ACC112 (cell line): Measurements from ENCODE around the gene TPM4.
"Not testable (repeated sequence)": the region's sequence is repeated elsewhere in the genome, so short reads cannot be mapped to it uniquely, and the experiment has no call there.

Source experiments
- H2AFZ ChIP-seq: fragments of 200-600 bp; sonication (generic); one replicate; pipeline ENCODE4 v1.6.0; 2017; ENCODE audit warnings: antibody characterized with exemption, low read length; ENCODE audit not compliant: unreplicated experiment
- H3K27ac ChIP-seq: fragments of 200-600 bp; sonication (generic); 2 replicates; pipeline ENCODE4 v1.5.1; 2014; ENCODE audit warnings: low read depth, mild to moderate bottlenecking, antibody characterized with exemption, low read length, moderate library complexity
- H3K27me3 ChIP-seq: fragments of 200-600 bp; sonication (generic); 2 replicates; pipeline ENCODE4 v1.6.1; 2014; ENCODE audit warnings: mild to moderate bottlenecking, antibody characterized with exemption, low read length, moderate library complexity, mixed read lengths; ENCODE audit not compliant: insufficient read depth
- H3K36me3 ChIP-seq: fragments of 200-600 bp; sonication (generic); 2 replicates; pipeline ENCODE4 v1.6.1; 2016; ENCODE audit warnings: mild to moderate bottlenecking, antibody characterized with exemption, low read length, moderate library complexity, mixed read lengths; ENCODE audit not compliant: insufficient read depth
- H3K4me1 ChIP-seq: fragments of 200-600 bp; sonication (generic); one replicate; pipeline ENCODE4 v1.6.1; 2016; ENCODE audit warnings: low read length, mixed read lengths; ENCODE audit not compliant: insufficient read depth, unreplicated experiment, control insufficient read depth
- H3K4me3 ChIP-seq: fragments of 200-600 bp; sonication (generic); 2 replicates; pipeline ENCODE4 v1.5.1; 2014; ENCODE audit warnings: mild to moderate bottlenecking, low read depth, low read length
- H3K79me2 ChIP-seq: fragments of 200-600 bp; sonication (generic); one replicate; pipeline ENCODE4 v1.6.0; 2016; ENCODE audit warnings: low read length; ENCODE audit not compliant: control insufficient read depth, unreplicated experiment, insufficient read depth

The TPM4 gene

GRCh38 chr19:16098821-16099220 lies 22.5 kb downstream of the TPM4 start:
- Histone ChIP-seq H3K36me3 (peaks cover 49% of the 10 kb centered on the region), H3K27me3 (no peaks in the 10 kb centered on the region), H3K27ac (no peak overlapping the region), H3K79me2 (peaks cover 3% of the 10 kb centered on the region), H3K4me1 (no peaks in the 10 kb centered on the region), H2AFZ (no peak overlapping the region), H3K4me3 (no peak overlapping the region)

DNA sequence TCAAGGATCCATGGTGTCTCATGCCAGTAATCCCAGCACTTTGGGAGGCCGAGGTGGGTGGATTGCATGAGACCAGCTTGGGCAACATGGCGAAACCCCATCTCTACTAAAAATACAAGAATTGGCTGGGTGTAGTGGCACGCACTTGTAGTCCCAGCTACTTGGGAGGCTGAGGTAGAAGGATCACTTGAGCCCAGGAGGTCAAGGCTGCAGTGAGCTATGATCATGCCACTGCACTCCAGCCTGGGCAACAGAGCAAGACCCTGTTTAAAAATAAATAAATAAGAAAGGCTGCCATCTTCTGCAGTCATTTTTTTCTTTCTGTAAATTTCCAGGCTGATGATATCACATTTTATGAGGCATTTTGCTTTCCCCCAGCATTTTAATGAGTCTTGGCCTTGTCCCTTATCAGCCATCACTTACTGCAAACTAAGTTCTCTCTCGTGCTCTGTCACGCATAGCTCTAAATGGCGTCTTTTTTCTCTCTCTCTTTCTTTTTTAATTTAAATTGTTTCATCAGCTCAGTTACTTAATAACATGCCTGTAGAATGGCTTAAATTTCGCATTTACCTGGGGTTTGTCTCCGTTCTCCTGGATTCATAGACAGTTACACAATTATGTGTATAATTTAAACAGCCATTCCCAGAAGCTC lies 23.1 kb downstream of the TPM4 start:
- not testable (repeated sequence) for H3K4me3 ChIP-seq, H3K27me3 ChIP-seq, H3K79me2 ChIP-seq, H2AFZ ChIP-seq, H3K27ac ChIP-seq, H3K4me1 ChIP-seq
- H3K36me3 ChIP-seq = peaks cover 46% of the 10 kb centered on the region

DNA sequence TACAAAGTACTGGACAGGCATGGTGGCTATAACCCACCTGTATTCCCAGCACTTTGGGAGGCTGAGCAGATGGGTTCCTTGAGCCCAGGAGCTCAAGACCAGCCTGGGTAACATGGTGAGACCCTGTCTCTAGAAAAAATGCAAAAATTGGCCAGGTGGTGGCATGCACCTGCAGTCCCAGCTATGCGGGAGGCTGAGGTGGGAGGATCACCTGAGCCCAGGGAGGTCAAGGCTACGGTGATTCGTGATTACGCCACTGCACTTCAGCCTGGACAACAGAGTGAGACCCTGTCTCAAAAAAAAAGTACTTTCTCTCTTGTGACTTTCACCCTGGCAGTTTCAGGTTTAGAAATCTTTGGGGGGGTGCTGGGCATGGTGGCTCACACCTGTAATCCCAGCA lies 24.2 kb downstream of the TPM4 start:
- Histone ChIP-seq H3K79me2 (no peaks in the 10 kb centered on the region), H2AFZ (no peak overlapping the region), H3K4me3 (no peak overlapping the region), H3K4me1 (no peaks in the 10 kb centered on the region), H3K36me3 (peaks cover 37% of the 10 kb centered on the region), H3K27me3 (no peaks in the 10 kb centered on the region), H3K27ac (no peak overlapping the region)

GRCh38 chr19:16104722-16105121 lies 28.4 kb downstream of the TPM4 start:
- no peak overlapping the region for H2AFZ ChIP-seq
- no peak overlapping the region for H3K27ac ChIP-seq
- H3K4me1 ChIP-seq = no peaks in the 10 kb centered on the region
- no peaks in the 10 kb centered on the region for H3K79me2 ChIP-seq
- peaks cover 20% of the 10 kb centered on the region for H3K36me3 ChIP-seq
- no peak overlapping the region for H3K4me3 ChIP-seq
- H3K27me3 ChIP-seq = no peaks in the 10 kb centered on the region

DNA sequence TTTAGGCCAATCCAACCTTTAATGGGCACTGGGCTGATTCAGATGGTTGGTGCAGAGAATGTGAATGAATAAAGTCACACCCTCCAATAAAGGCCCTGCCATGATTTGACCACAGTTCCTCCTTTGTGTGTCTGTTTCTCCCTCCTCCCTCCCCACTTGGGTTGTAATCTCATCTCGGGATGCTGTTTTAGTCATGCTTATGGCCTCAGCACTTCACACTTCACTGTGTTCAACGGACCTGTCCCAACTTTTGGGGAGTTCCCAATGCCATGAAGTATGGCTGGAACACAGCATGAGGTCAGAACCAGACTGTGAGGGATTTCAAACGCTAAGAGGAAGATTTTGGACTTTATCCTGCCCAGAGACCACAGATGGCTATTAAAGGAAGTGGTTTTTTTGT lies 29.8 kb downstream of the TPM4 start:
- Histone ChIP-seq H3K36me3 (peaks cover 9% of the 10 kb centered on the region), H3K27me3 (no peaks in the 10 kb centered on the region), H2AFZ (no peak overlapping the region), H3K27ac (no peak overlapping the region), H3K4me3 (no peak overlapping the region), H3K79me2 (no peaks in the 10 kb centered on the region), H3K4me1 (no peaks in the 10 kb centered on the region)

DNA sequence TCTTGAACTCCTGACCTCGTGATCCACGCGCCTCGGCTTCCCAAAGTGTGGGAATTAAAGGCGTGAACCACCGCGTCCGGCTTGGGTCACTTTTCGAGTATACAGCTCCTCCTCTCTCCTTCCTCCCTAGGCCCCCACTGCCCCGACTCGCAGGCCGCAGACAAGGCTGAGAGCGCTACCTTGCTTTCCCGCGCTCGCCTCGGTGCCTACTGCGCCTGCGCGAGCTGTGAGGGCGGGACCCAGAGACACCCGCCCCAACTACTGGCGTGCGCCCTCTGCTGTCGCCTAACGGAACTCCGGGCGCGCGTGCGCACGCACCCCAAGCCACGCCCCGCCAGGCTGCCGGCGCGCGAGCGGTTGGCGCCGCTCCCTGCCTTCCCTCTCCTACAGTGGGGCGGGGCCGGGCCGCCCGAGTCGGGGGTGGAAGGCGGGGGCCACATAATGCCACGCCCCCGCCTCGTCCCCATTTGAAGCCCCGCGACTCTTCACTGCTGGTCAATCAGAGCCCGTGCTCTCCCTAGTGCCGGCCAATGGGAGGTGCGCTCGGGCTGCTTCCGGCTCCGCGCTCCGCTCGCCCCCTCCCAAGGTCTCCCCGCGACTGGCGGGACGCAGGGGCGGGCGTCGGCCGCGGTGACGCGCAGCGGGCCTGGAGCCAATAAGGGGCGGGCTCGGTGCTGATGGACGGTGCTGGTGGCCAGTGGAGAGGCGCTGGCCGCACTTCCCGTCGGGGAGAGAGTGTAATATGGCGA lies 35.0 kb downstream of the TPM4 start, which contains the start of gene RAB8A:
Gene RAB8A, plus strand, starts transcription at position 730 of the 749 bp plus-strand sequence. Its CDS starts 13 bp downstream, at position 743.
- Histone ChIP-seq H3K79me2 (peaks cover 37% of the 10 kb centered on the region), H3K4me3 (peak within 1 kb of the TSS; percentile 96), H3K36me3 (no peaks in the 10 kb centered on the region), H3K27ac (peak within 1 kb of the TSS; percentile 65), H3K4me1 (peaks cover 5% of the 10 kb centered on the region), H3K27me3 (no peaks in the 10 kb centered on the region), H2AFZ (peak within 1 kb of the TSS; percentile 97)

DNA sequence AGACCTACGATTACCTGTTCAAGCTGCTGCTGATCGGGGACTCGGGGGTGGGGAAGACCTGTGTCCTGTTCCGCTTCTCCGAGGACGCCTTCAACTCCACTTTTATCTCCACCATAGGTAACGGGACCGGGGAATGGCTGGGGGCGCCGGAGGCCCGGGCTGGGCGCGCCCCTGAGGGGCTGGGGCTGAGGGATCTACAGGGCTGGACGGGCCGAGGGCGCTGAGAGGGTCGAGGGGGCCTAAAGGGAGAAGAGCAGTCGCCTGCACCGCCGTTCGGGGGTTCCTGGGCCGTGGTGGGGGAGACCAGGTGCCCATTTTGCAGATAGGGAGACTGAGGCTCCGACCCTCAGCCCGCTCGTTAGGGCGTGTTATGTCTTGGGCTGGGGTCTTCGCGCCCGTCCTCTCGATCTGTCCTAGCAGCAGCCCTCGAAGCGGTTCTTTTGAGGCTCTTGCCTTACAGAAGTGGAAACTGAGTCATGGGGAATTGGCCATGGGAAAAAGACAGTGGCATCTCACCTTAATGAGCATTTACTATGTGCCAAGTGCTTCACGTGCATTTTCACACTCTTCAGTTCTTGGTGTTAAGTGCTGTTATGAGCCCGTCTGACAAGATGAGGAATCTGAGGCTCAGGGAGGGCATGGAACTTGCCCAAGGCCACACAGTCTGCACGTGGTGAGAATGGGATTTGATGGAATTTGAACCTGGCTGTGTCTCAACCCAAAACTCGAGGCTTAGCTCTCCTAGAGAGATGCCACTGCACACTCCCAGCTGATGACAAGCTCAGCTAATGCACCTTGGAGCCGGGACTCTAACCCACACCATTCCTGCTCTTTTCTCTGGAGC lies 35.8 kb downstream of the TPM4 start:
- H3K4me1 ChIP-seq = peaks cover 5% of the 10 kb centered on the region
- H3K4me3 ChIP-seq = peak overlapping the region; percentile 96
- peak overlapping the region; percentile 97 for H2AFZ ChIP-seq
- H3K36me3 ChIP-seq = no peaks in the 10 kb centered on the region
- H3K79me2 ChIP-seq = peaks cover 37% of the 10 kb centered on the region
- H3K27ac ChIP-seq = peak overlapping the region; percentile 61
- H3K27me3 ChIP-seq = no peaks in the 10 kb centered on the region

- Histone ChIP-seq H3K4me1 (peaks cover 5% of the 10 kb centered on the region), H3K79me2 (peaks cover 37% of the 10 kb centered on the region), H3K27me3 (no peaks in the 10 kb centered on the region), H3K4me3 (peak overlapping the region; percentile 96), H3K36me3 (no peaks in the 10 kb centered on the region), H2AFZ (no peak overlapping the region), H3K27ac (no peak overlapping the region)
Observed at GRCh38 chr19:16112778-16113177, 36.5 kb downstream of the TPM4 start.

GRCh38 chr19:16113727-16114126 lies 37.4 kb downstream of the TPM4 start:
- H3K27me3 ChIP-seq = no peaks in the 10 kb centered on the region
- H2AFZ ChIP-seq = no peak overlapping the region
- no peaks in the 10 kb centered on the region for H3K36me3 ChIP-seq
- no peak overlapping the region for H3K27ac ChIP-seq
- H3K79me2 ChIP-seq = peaks cover 37% of the 10 kb centered on the region
- no peak overlapping the region for H3K4me3 ChIP-seq
- H3K4me1 ChIP-seq = peaks cover 5% of the 10 kb centered on the region

DNA sequence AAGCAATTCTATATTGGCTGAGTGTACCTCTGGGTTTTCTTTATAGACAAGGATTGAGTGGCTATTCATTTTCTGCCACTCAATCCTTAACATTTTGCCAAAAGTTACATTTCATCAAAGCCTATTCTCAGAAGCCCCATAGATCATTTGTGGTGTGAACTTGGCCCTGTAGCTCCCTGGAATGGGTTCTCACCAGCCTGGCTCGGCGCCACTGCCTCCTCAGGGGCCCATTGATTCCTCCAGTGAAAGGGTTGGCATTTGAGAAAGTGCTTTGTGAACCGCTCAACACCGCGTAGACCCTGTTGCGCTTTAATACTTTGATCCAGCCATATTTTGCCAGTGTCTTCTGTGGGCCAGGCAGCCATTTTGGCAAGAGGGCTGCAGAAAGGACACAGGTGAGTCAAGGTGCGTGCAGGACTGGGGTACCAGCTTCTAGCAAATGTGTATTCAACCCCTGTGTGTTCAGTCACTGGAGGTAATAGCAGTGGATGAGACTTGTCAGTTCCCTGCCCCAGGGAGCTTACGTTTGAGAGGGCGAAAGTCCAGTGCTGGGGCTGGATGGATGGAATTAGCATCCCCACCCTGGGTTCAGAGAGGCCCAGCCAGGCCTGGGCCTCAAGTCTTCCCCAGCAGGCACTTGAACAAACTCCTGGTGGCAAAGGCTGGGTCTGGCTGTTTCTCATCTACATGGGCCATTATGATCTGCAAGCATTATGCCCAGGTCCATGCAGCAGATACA lies 39.2 kb downstream of the TPM4 start:
- Histone ChIP-seq H3K4me1 (peaks cover 5% of the 10 kb centered on the region), H3K36me3 (no peaks in the 10 kb centered on the region), H3K27ac (no peak overlapping the region), H3K79me2 (peaks cover 37% of the 10 kb centered on the region), H2AFZ (no peak overlapping the region), H3K27me3 (no peaks in the 10 kb centered on the region), H3K4me3 (no peak overlapping the region)
